HG03565 (cell line): ENCODE data around the gene PKN1.
"Not testable (repeated sequence)": the region's sequence is repeated elsewhere in the genome, so short reads cannot be mapped to it uniquely, and the experiment has no call there.

Source experiments
- ATAC-seq: cut with Tn5 transposase; IDR thresholded peaks from one replicate; pipeline ENCODE4 v1.9.1; 2021; ENCODE audit warnings: mild to moderate bottlenecking, moderate library complexity; ENCODE audit not compliant: unreplicated experiment

Gene PKN1

DNA sequence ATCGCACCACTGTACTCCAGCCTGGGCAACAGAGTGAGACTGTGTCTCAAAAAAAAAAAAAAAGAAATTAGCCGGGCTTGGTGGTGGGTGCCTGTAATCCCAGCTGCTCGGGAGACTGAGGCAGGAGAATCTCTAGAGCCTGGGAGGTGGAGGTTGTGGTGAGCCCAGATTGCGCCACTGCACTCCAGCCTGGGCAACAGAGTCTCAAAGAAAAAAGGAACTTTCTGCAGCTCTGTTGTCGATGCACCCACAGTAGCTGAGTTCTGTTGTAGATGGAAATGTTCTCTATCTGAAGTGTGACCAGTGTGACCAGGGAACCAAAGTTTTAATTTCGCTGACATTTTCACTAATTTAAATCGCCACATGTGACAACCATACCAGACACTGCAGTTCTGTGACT is 29.3 kb downstream of the PKN1 start:
- not testable (repeated sequence) for ATAC-seq

GRCh38 chr19:14463747-14464146 is 30.6 kb downstream of the PKN1 start:
- no peak for ATAC-seq

DNA sequence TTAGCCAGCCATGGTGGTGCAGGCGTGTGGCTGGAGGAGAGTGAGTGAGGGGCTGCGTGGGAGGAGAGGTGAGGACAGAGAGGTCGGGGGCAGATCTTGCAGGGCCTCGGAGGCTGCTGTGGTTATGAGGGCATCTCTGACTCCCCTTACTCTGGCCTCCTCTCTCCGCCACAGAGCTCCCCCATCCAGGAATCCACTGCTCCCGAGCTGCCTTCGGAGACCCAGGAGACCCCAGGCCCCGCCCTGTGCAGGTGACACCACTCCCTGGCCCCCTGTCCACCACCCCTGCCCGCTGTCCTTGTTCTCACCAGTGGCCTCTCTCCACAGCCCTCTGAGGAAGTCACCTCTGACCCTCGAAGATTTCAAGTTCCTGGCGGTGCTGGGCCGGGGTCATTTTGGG is 34.3 kb downstream of the PKN1 start:
- no peak for ATAC-seq

DNA sequence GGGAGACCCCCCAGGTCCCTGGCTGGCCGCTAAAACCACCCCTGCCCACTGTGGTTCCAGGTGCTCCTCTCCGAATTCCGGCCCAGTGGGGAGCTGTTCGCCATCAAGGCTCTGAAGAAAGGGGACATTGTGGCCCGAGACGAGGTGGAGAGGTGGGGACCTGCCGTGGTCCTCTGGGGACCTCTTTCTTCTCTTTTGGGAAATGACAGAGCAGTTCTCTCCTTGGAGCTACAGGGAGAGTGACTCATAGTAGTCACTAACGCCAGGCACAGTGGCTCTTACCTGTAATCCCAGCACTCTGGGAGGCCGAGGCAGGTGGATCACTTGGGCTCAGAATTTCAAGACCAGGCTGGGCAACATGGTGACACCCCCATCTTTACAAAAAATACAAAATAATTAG is 34.7 kb downstream of the PKN1 start:
- no peak for ATAC-seq

DNA sequence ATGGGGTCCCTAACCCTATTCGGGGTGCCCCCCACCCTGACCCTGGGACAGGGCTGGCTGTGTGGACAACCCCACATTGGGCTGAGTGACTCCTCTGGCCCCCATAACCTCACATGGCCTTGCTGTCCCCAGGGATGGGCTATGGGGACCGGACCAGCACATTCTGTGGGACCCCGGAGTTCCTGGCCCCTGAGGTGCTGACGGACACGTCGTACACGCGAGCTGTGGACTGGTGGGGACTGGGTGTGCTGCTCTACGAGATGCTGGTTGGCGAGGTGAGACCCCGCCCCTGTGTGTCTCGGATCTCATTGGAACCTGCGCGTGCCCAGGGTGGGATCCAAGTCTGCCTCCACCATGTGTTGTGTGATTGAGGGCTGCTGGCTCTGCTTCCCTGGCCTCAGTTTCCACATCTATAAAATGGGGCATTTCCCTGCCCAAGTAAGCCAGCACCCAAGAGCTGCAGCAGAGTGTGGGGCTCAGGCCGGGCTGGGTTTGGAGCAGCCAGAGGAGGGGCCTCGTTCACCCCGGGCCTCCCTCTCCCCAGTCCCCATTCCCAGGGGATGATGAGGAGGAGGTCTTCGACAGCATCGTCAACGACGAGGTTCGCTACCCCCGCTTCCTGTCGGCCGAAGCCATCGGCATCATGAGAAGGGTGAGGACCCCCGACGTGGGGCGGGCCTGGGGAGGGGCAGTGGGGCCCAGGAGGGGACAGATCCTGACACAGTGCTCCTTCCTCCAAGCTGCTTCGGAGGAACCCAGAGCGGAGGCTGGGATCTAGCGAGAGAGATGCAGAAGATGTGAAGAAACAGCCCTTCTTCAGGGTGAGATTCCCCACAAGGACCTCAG is 37.1 kb downstream of the PKN1 start:
- ATAC-seq = no peak

- ATAC-seq = no peak
Observed at GRCh38 chr19:14471436-14472187, 38.5 kb downstream of the PKN1 start.

GRCh38 chr19:14472202-14472938 is 39.3 kb downstream of the PKN1 start:
- ATAC-seq = no peak

DNA sequence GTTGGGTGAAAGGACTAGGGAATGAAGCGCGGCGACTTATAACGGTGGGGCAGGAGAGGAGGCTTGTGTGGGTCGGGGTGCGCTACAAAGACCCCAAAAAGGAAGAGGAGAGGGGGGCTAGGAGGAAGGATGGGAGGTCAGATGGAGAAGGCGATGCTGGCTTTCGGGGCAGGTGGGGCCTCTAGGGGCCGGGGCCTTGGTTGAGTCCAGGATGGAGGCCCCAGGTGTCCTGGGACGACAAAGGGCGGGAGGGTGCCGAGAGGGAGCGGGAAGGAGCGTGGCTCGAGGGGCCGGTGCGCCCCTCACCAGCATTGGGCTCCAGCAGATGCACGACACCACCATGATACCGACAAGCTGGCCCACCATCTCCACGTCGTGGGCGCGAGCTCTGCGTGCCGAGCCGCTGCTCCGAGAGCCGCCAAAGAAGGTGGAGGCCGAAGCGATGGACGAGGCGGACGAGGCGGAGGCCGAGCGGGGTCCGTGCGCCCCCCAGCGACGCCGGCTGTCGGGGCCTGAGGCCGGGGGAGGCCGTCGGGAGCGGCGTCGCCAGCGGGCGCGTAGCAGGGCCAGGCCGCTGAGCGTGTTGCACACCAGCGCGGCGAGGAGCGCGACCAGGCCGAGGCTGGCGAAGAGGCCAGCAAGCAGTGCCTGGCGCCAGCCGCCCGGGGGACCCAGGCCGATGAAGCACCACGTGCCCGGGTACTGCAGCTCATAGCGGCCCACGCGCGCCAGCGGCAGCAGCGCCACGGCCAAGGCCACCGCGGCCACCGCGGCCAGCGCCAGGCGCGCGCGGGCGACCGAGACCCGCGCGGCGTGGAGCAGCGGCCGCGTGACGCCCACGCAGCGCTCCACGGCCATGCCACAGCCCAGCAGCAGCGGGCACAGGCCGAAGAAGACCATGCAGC is 40.2 kb downstream of the PKN1 start:
- no peak for ATAC-seq

- ATAC-seq = no peak
Observed at GRCh38 chr19:14473978-14474578, 41.0 kb downstream of the PKN1 start.

GRCh38 chr19:14474827-14475226 is 41.7 kb downstream of the PKN1 start:
- ATAC-seq = no peak

DNA sequence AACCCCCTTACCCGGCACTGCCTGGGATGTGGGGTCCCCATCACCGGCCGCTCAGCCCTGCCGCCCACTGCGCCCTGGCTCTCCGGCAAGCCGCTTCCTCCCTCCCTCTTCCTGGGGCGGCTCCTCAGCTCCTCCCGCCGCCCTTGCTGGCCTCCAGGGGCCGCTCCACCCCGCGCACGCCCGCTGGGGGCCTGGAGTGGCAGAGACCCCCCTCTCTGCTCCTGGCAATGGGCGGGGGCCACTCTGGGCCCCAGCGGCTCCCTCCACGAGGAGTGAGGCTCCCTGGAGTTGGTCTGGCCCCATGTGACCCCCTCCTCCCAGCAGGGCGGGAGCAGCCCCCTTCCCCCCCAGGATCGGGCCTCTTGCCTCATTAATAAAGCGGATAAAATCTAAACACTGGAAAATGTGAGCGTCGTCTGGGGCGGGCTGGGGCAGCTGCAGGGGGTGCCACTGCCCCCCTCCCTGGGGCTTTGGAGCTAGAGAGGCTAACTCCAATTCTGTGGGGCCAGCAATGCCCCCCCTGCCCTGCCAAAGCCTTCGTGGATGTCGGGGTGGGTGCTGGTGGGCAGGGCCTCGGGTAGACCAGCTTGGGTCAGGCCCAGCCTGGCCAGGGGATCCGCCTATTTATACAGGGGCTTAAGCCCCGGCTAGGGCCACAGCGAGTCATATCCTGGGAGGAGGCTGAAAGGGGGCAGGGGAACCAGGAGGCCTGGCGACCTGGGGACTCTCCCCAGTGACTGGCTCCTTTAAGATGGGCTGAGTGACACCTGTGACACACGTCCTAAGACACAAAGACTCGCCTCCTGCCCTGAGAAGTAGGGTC is 42.4 kb downstream of the PKN1 start, which contains the start of gene PTGER1:
PTGER1 (minus strand) TSS at position 104 of the 823 bp plus-strand sequence. CDS start 1,034 bp downstream, outside the sequence.
- ATAC-seq = no peak

DNA sequence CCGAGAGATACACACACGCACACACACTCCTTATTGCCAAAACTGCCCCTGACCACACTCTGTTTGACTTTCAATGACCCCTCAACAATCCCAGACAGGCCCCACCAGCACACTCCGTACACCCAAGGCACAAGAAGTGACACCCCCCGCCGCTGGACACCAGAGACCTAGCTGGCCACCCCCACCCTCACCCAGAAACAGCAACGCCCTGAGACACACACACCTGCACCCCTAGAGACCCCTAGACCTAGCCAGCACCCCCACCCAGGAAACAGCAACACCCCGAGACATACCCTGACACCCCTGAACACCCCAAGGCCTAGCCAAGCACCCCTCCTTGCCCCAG is 43.2 kb downstream of the PKN1 start:
- no peak for ATAC-seq

DNA sequence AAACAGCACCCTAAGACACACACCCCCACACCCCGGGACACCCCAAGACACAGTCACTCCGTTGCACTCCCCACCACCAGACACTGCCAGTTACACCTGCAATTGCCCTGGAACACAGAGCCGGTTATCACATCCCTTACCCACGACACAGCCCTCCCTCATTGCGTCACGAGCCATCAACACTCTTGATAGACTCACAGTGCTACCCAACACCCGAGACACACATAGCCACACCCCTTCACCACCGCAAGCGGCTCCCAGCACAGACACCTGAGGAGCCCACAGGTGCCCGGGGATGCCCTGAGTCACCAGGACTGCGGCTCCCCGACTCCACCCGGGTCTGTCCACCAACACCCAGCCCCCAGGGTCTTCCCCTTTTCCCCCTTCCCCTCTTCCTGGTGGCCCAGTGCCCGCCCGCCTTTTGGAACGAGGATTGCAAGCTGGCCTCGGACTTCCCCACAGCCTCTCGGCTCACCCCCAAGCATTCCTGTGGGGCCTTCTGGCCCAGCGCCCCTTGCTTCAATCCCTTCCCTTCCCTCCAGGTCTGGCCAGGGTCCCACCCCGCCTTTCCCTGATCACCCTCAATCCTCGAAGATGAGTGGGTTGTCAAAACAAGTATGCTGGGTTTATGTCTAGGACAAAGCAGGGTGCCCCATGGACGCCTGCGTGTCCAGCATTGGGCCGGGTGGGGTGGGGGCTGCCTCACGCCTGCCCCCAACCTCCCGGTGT is 43.7 kb downstream of the PKN1 start:
- ATAC-seq = no peak

- ATAC-seq = no peak
Observed at GRCh38 chr19:14477418-14478112, 44.5 kb downstream of the PKN1 start.

GRCh38 chr19:14478113-14478545 is 45.0 kb downstream of the PKN1 start:
- no peak for ATAC-seq

- ATAC-seq = no peak
Observed at GRCh38 chr19:14479309-14479974, 46.3 kb downstream of the PKN1 start.

DNA sequence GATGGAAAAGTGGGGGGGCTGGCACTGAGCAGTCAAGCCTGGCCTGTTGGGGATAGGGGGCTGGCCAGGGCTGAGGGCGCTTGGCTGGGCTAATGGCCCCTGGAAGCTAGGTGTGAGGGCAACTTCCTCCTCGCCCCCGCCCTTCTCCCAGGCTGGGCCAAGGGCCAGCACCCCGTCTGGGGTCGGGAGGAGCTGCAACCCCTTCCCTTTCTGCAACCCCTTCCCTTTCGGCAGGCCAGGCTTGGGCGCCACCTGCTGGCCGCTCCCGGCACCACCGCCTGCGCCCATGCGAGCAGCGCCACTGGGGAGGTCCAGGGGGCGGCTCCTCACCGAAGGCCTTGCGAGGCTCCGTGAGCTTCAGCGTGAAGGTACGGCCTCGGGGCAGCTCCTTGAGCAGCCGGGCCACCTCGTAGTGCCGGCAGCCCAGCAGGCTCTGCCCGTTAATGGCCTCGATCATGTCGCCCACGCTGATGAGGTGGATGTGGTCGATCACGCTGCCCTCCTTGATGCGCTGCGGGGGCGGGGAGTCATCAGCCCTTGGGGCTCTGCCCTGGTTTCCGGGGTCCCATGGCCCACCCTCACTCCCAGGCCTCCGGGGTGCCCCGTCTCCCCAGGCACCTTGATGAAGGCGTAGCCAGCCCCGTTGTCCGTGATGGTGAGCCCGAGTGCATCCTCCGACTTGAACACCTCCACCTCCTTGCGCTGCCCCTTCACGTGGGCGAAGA is 47.0 kb downstream of the PKN1 start:
- ATAC-seq = no peak
